Measurements from ENCODE around the gene ZNF777. TPM values are rescaled to one million over a fixed set of nuclear protein-coding genes. Genes with fewer than 3 reads are reported as not detected.
"Not testable (repeated sequence)": the region's sequence is repeated elsewhere in the genome, so short reads cannot be mapped to it uniquely, and the experiment has no call there.

The ZNF777 gene
- total RNA-seq, 1 donor from 2014 or later: 8.6 TPM

DNA sequence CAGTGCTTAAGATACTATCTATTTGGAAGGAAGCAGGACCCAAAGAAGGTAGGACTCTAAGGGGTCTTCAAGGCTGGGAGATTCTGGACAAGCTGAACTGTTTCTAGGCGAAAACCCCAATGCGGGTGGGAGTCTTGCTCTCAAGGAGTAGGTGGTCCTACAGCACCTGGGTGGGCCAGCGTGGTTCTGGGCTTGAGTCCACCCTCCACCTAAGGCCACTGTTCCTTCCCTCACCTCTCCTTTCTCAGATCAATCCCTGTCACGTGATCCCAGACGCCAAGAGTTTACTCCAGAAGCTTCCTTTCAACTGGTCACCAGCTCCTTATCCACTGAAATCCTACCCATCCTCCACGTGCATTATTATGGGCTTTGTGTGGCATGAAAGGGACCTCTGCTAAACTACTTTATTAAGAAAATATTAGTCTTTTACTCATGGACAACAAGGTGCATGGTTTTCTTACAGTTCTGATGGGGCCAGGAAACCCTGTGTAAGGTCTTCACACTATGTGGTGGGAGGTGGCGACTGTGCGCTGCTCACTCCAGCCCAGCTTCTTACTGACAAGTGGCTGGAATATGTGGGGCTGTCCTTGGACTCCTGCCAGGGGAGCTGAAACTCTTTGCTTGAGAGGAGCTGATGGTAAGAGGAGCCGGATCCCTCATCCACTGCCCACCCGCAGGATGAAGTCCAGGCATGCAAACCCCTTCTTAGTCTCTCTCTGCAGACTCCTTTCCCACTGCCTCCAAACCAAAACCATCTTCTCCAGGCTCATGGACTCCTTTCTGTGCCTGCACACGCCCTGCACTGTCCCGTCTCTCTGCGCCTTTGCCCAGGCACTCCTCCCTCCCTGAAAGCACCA is 35.2 kb upstream of the ZNF777 start:
- Histone ChIP-seq H3K4me3 (peak overlapping the region; percentile 65), H3K9me3 (no peaks in the 10 kb centered on the region), H3K27me3 (ENCODE audit: low read depth) (no peaks in the 10 kb centered on the region), H3K36me3 (peaks cover 32% of the 10 kb centered on the region), H3K4me1 (peaks cover 26% of the 10 kb centered on the region), H3K27ac (peak overlapping the region; percentile 83)
- DNase-seq: peak; percentile 71
- TF ChIP-seq, protein P1, sequence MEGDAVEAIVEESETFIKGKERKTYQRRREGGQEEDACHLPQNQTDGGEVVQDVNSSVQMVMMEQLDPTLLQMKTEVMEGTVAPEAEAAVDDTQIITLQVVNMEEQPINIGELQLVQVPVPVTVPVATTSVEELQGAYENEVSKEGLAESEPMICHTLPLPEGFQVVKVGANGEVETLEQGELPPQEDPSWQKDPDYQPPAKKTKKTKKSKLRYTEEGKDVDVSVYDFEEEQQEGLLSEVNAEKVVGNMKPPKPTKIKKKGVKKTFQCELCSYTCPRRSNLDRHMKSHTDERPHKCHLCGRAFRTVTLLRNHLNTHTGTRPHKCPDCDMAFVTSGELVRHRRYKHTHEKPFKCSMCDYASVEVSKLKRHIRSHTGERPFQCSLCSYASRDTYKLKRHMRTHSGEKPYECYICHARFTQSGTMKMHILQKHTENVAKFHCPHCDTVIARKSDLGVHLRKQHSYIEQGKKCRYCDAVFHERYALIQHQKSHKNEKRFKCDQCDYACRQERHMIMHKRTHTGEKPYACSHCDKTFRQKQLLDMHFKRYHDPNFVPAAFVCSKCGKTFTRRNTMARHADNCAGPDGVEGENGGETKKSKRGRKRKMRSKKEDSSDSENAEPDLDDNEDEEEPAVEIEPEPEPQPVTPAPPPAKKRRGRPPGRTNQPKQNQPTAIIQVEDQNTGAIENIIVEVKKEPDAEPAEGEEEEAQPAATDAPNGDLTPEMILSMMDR (IDR thresholded peaks at IDR 0.05): no peak
- intact Hi-C loops (cut with DNase I): no loop called here
- ATAC-seq: peak; percentile 4 to 18

DNA sequence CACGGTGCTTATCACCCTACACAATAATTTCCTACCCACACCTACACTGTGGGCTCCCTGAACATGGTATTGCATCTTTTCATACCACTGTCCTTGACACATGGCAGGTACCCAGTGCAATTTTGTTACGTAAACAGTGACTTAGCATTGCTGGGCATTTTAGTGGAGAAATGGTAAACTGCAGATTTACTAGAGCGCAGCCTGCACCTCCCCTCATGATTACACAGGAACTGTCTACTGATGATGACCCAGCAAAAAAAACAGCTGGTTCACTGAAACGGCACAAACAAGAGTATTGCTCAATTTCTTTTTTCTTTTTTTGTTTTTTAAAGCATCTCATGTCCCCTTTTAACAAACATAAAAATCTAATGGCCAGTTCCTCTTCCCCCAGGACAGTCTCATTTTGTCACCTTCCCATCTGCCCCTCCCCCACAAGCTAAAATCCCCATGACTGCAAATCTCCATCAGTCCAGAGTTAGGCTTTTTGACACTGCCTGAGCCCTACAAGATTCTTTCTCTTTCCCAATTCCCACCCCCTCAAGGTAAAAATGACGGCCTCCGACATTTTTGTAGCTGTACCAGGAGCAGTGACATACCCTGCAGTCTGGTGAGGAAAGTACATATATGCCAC is 34.0 kb upstream of the ZNF777 start:
- Histone ChIP-seq H3K27me3 (ENCODE audit: low read depth) (no peaks in the 10 kb centered on the region), H3K4me1 (peaks cover 26% of the 10 kb centered on the region), H3K27ac (no peak overlapping the region), H3K9me3 (no peaks in the 10 kb centered on the region), H3K4me3 (no peak overlapping the region), H3K36me3 (peaks cover 44% of the 10 kb centered on the region)
- ATAC-seq: no peak
- intact Hi-C loops (cut with DNase I): no loop called here
- TF ChIP-seq, protein P1 (IDR thresholded peaks at IDR 0.05): no peak
- no peak for DNase-seq

DNA sequence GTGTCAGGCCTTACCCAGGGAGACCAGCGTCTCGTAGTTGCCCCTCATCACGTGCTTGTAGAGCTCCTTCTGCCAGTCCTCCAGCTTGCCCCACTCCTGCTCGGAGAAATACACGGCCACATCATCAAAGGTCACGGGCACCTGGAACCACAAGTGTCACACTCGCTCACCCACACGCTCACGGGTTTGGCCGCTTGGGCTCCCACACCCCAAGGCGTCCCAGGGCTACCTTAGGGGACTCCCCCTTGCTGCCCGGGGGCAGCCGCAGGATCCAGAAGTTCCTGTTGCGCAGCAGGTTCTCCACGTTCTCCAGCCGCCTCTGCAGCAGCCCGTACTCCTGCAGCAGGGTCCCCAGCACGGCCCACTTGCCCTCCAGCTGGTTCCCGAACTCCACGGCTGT is 33.1 kb upstream of the ZNF777 start:
- peaks cover 51% of the 10 kb centered on the region for H3K36me3 ChIP-seq
- H3K9me3 ChIP-seq; H3K27ac ChIP-seq; H3K27me3 ChIP-seq (ENCODE audit: low read depth); DNase-seq; H3K4me3 ChIP-seq; ATAC-seq; intact Hi-C loops (cut with DNase I): not testable (repeated sequence)
- H3K4me1 ChIP-seq: peaks cover 26% of the 10 kb centered on the region

DNA sequence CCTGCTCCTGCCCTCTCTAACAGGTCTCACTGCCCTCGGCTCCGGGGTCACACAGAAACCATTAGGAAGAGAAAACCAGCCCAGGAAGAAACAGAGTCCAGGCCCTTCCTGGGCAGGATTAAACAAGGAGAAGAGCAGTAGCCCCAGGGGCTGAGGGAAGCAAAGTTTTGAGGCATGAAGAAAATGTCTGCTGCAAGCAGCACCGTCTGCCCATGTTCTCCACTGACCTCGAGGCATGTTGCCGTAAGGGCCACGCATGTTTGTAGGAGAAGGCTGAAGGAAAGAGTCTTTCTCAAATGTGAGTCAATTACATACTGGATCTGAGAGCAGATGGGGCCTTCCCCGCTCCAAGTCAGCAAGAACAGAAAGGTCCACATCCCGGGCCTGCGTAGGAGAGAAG is 32.5 kb upstream of the ZNF777 start:
- intact Hi-C loops (cut with DNase I): no loop called here
- no peak overlapping the region for H3K27ac ChIP-seq
- H3K36me3 ChIP-seq: peaks cover 56% of the 10 kb centered on the region
- H3K4me3 ChIP-seq: no peak overlapping the region
- no peaks in the 10 kb centered on the region for H3K27me3 ChIP-seq (ENCODE audit: low read depth)
- no peaks in the 10 kb centered on the region for H3K9me3 ChIP-seq
- DNase-seq (no peak), ATAC-seq (no peak)
- H3K4me1 ChIP-seq: peaks cover 26% of the 10 kb centered on the region
- TF ChIP-seq, protein P1 (IDR thresholded peaks at IDR 0.05): no peak

DNA sequence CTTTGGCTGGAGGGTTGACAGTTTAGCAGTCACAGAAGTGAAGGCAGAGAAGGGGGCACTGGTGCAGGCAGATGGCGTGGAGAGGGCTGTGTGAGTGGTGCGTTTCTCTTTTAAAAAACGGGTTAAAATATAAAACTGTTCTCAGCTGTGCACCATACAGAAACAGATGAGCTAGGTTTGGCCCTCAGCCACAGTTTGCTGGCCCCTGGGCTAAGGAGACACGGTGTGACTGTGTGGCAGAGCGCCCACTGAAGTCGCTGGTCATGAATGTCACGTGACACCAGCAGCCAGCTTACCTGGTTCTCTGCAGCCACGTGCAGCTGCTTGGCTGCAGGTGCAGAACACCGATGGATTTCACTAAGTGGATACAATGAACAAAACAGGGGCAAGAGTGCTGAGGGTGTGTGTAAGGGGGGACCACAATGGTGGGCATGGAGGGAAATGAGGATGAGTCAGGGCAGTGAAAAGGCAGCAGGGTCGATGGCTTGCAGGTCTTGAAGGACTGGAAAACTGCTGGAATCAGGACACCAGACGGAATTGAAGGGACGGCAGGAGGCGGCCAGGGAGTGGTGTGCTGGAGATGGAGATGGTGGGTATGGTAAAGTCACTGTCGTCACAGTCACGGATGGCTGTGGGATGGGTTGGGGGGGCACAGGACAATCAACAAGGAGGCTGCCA is 29.4 kb upstream of the ZNF777 start:
- Histone ChIP-seq H3K4me1 (peaks cover 8% of the 10 kb centered on the region), H3K4me3 (no peak overlapping the region), H3K9me3 (no peaks in the 10 kb centered on the region), H3K36me3 (peaks cover 83% of the 10 kb centered on the region), H3K27me3 (ENCODE audit: low read depth) (no peaks in the 10 kb centered on the region), H3K27ac (no peak overlapping the region)
- TF ChIP-seq, protein P1 (IDR thresholded peaks at IDR 0.05): no peak
- ATAC-seq: no peak
- no peak for DNase-seq
- intact Hi-C loops (cut with DNase I): no loop called here

Data from lower lobe of right lung (tissue), 2 donors.